GM23338 (cell line): Measurements from ENCODE around the gene CLEC18C. TPM values are rescaled to one million over a fixed set of nuclear protein-coding genes. Genes with fewer than 3 reads are reported as not detected.
"Not testable (repeated sequence)": the region's sequence is repeated elsewhere in the genome, so short reads cannot be mapped to it uniquely, and the experiment has no call there.

ENCODE experiments used
- ATAC-seq: fragments of 200-7000 bp; cut with Tn5 transposase; 3 replicates; pipeline ENCODE4 v1.9.1; 2020
- DNase-seq: peaks from one replicate; pipeline ENCODE4 v3.0.0-alpha.2; 2015; ENCODE audit warnings: low spot score
- H2AFZ ChIP-seq: fragments of 200-600 bp; sonication (generic); 2 replicates; pipeline ENCODE4 v1.8.0; 2016; ENCODE audit warnings: antibody characterized with exemption, mild to moderate bottlenecking, moderate library complexity
- H3F3A ChIP-seq: fragments of 200-600 bp; sonication (generic); replicated peaks from 2 replicates; pipeline ENCODE4 v1.8.0; 2017; ENCODE audit warnings: antibody characterized with exemption, mixed run types, low read depth
- H3K27ac ChIP-seq: fragments of 200-600 bp; sonication (generic); 2 replicates; pipeline ENCODE4 v1.6.1; 2016; ENCODE audit warnings: low read depth
- H3K27me3 ChIP-seq: fragments of 200-600 bp; sonication (generic); 2 replicates; pipeline ENCODE4 v1.8.0; 2016; ENCODE audit warnings: mild to moderate bottlenecking, mixed run types, moderate library complexity; ENCODE audit not compliant: insufficient read depth
- H3K36me3 ChIP-seq: fragments of 200-600 bp; sonication (generic); 2 replicates; pipeline ENCODE4 v1.8.0; 2016; ENCODE audit warnings: mild to moderate bottlenecking; ENCODE audit not compliant: insufficient read depth
- H3K4me1 ChIP-seq: fragments of 200-600 bp; sonication (generic); 2 replicates; pipeline ENCODE4 v1.8.0; 2016; ENCODE audit warnings: mild to moderate bottlenecking, moderate library complexity; ENCODE audit not compliant: insufficient read depth
- H3K4me2 ChIP-seq: fragments of 200-600 bp; sonication (generic); 2 replicates; pipeline ENCODE4 v1.7.1; 2017; ENCODE audit warnings: mixed run types
- H3K4me3 ChIP-seq: fragments of 200-600 bp; sonication (generic); 2 replicates; pipeline ENCODE4 v1.6.1; 2016; ENCODE audit warnings: mixed run types
- H3K79me2 ChIP-seq: fragments of 200-600 bp; sonication (generic); replicated peaks from 2 replicates; pipeline ENCODE4 v1.8.0; 2017; ENCODE audit warnings: mild to moderate bottlenecking; ENCODE audit not compliant: insufficient read depth
- H3K9me2 ChIP-seq: fragments of 200-600 bp; sonication (generic); 2 replicates; pipeline ENCODE4 v1.8.0; 2017; ENCODE audit not compliant: insufficient read depth
- H4K20me1 ChIP-seq: fragments of 200-600 bp; sonication (generic); replicated peaks from 2 replicates; pipeline ENCODE4 v1.8.0; 2017; ENCODE audit warnings: mild to moderate bottlenecking; ENCODE audit not compliant: insufficient read depth
- H3K27ac Mint-ChIP-seq: 2 replicates; pipeline ENCODE4 v1.8.0; 2020; ENCODE audit warnings: inconsistent platforms, mild to moderate bottlenecking, moderate library complexity, mixed read lengths
- H3K27me3 Mint-ChIP-seq: 3 replicates; pipeline ENCODE4 v1.8.0; 2022; ENCODE audit warnings: low read depth, mild to moderate bottlenecking, moderate library complexity, mixed read lengths, inconsistent platforms; ENCODE audit not compliant: insufficient read depth, poor library complexity
- H3K36me3 Mint-ChIP-seq: 3 replicates; pipeline ENCODE4 v1.8.0; 2021; ENCODE audit warnings: low read depth, mild to moderate bottlenecking, inconsistent platforms, moderate library complexity, mixed read lengths
- H3K4me1 Mint-ChIP-seq: 3 replicates; pipeline ENCODE4 v1.8.0; 2020; ENCODE audit warnings: mild to moderate bottlenecking, inconsistent platforms, mixed read lengths
- H3K4me3 Mint-ChIP-seq: 3 replicates; pipeline ENCODE4 v1.8.0; 2021; ENCODE audit warnings: moderate library complexity, mild to moderate bottlenecking, inconsistent platforms, mixed read lengths
- H3K9me3 Mint-ChIP-seq: 3 replicates; pipeline ENCODE4 v1.8.0; 2020; ENCODE audit warnings: moderate library complexity, mild to moderate bottlenecking, inconsistent platforms, mixed read lengths
- polyA plus RNA-seq: library from polyadenylated mRNA; unstranded; fragments of >200 nt; fragmentation: Nextera tagmentation; extraction: Ambion mirVana; gene quantifications from 2 replicates; pipeline ENCODE4 v1.2.1, GENCODE V29; 2016
- total RNA-seq: library from RNA; depleted of rRNA; stranded (reverse); fragments of >200 nt; shearing (Covaris generic); gene quantifications from 2 replicates; pipeline ENCODE4 v1.2.3, GENCODE V29; 2014

Gene CLEC18C
- total and polyA plus RNA-seq, 2 experiments from 2014 or later = 0.06 TPM; not detected in 1

- not testable (repeated sequence) for H3K4me3 Mint-ChIP-seq
These were observed 30.4 kb downstream of the CLEC18C start for GRCh38 chr16:70204010-70204409.

GRCh38 chr16:70204668-70205405, 31.2 kb downstream of the CLEC18C start:
- not testable (repeated sequence) for H3K9me3 Mint-ChIP-seq, ATAC-seq, H3K27ac ChIP-seq, H3K27me3 ChIP-seq, H2AFZ ChIP-seq, H3K36me3 ChIP-seq, H3K27ac Mint-ChIP-seq, H3K4me1 Mint-ChIP-seq, H3F3A ChIP-seq, H3K27me3 Mint-ChIP-seq, H3K4me3 Mint-ChIP-seq, H3K4me3 ChIP-seq, H3K9me2 ChIP-seq, DNase-seq, H3K4me1 ChIP-seq, H3K4me2 ChIP-seq, H4K20me1 ChIP-seq, H3K79me2 ChIP-seq
- peaks cover 31% of the 10 kb centered on the region for H3K36me3 Mint-ChIP-seq

More at GRCh38 chr16:70204010-70204409, 30.4 kb downstream of the CLEC18C start:
- not testable (repeated sequence) for H3K4me1 Mint-ChIP-seq, H3K27ac Mint-ChIP-seq, H3F3A ChIP-seq, DNase-seq, H3K27me3 Mint-ChIP-seq, H3K27me3 ChIP-seq, H3K4me1 ChIP-seq, H2AFZ ChIP-seq, H3K79me2 ChIP-seq, ATAC-seq, H3K36me3 ChIP-seq, H3K9me3 Mint-ChIP-seq, H3K4me2 ChIP-seq, H3K9me2 ChIP-seq, H3K27ac ChIP-seq, H4K20me1 ChIP-seq, H3K4me3 ChIP-seq
- peaks cover 27% of the 10 kb centered on the region for H3K36me3 Mint-ChIP-seq

- H3K4me2 ChIP-seq, H3K27me3 Mint-ChIP-seq, H3K4me1 Mint-ChIP-seq, ATAC-seq, H3K4me3 ChIP-seq, H4K20me1 ChIP-seq, H3K27me3 ChIP-seq, H3K9me2 ChIP-seq, H3K4me1 ChIP-seq, H3K36me3 ChIP-seq, H2AFZ ChIP-seq, H3K27ac ChIP-seq, H3K9me3 Mint-ChIP-seq, H3K27ac Mint-ChIP-seq, H3K4me3 Mint-ChIP-seq, DNase-seq, H3K79me2 ChIP-seq, H3F3A ChIP-seq: not testable (repeated sequence)
- H3K36me3 Mint-ChIP-seq = peaks cover 39% of the 10 kb centered on the region
These were observed 32.8 kb downstream of the CLEC18C start for GRCh38 chr16:70206382-70206781.

DNA sequence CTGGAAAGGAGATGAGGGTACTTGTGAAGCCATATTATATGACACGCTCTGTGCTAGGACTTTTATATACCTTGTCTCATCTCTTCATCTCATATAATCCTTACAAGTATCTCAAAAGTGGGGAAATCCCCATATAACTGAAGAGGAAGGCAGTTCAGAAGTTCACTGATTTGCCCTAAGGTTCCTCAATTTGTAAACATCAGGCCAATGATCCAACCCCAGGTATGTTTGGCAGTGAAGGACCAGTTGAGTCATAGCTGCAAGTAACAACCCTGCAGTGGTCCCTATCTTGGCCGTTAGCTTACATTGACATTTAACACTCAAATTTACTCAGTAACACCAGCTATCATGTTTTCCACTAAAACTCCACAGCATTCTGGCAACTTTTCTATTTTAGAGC, 45.0 kb downstream of the CLEC18C start:
- not testable (repeated sequence) for H3K79me2 ChIP-seq, H3K4me3 Mint-ChIP-seq, H3K4me1 ChIP-seq, H3K27ac ChIP-seq, H3F3A ChIP-seq, H4K20me1 ChIP-seq, H3K4me3 ChIP-seq, H2AFZ ChIP-seq, H3K4me1 Mint-ChIP-seq, ATAC-seq, H3K9me3 Mint-ChIP-seq, H3K36me3 ChIP-seq, DNase-seq, H3K4me2 ChIP-seq, H3K27ac Mint-ChIP-seq, H3K27me3 Mint-ChIP-seq, H3K27me3 ChIP-seq, H3K9me2 ChIP-seq
- peaks cover 35% of the 10 kb centered on the region for H3K36me3 Mint-ChIP-seq

- H3K4me3 ChIP-seq, H3K9me2 ChIP-seq, H3K4me1 ChIP-seq, H4K20me1 ChIP-seq, H3K27me3 Mint-ChIP-seq, ATAC-seq, H2AFZ ChIP-seq, H3K27ac Mint-ChIP-seq, H3K4me3 Mint-ChIP-seq, H3F3A ChIP-seq, DNase-seq, H3K4me1 Mint-ChIP-seq, H3K27me3 ChIP-seq, H3K9me3 Mint-ChIP-seq, H3K79me2 ChIP-seq, H3K27ac ChIP-seq, H3K4me2 ChIP-seq: not testable (repeated sequence)
- peaks cover 17% of the 10 kb centered on the region; the same call in 1 of the 2 replicates for H3K36me3 ChIP-seq
- H3K36me3 Mint-ChIP-seq = peaks cover 51% of the 10 kb centered on the region; the same call in 2 of the 3 replicates
These were observed 49.0 kb downstream of the CLEC18C start for GRCh38 chr16:70222574-70222973.

- H4K20me1 ChIP-seq, H3K79me2 ChIP-seq, ATAC-seq, H3K9me3 Mint-ChIP-seq, H3K4me1 ChIP-seq, H3K27ac ChIP-seq, H2AFZ ChIP-seq, H3K9me2 ChIP-seq, H3K4me1 Mint-ChIP-seq, H3K27ac Mint-ChIP-seq, H3K4me3 ChIP-seq, H3F3A ChIP-seq, H3K27me3 ChIP-seq, H3K4me3 Mint-ChIP-seq, DNase-seq, H3K4me2 ChIP-seq, H3K27me3 Mint-ChIP-seq: not testable (repeated sequence)
- H3K36me3 ChIP-seq = peaks cover 17% of the 10 kb centered on the region; the same call in 1 of the 2 replicates
- H3K36me3 Mint-ChIP-seq = peaks cover 51% of the 10 kb centered on the region; the same call in 2 of the 3 replicates
These were observed 49.6 kb downstream of the CLEC18C start for GRCh38 chr16:70223216-70223615.
